AG04449 (cell line): ENCODE data around the gene E2F6.
A peak's percentile ranks its signal among the peaks of the same experiment; 100 is the strongest.

Experiments used
- CTCF ChIA-PET: fragments of 350-600 bp; formaldehyde crosslinking; extraction: SDS; loops from one replicate; lab custom pipeline; 2021; ENCODE audit warnings: antibody characterized with exemption; lab: Yijun Ruan, JAX
- POLR2A ChIA-PET: fragments of 400-600, 350-600 bp; formaldehyde crosslinking; extraction: SDS; loops from one replicate; lab custom pipeline; 2020; ENCODE audit warnings: antibody characterized with exemption, inconsistent platforms; lab: Yijun Ruan, JAX
- DNase-seq: peaks from one replicate; pipeline ENCODE4 v3.0.0-alpha.2; 2010; ENCODE audit warnings: low read depth, low spot score
- H3K4me3 ChIP-seq: 2 replicates; pipeline ENCODE4 v1.5.1; 2011; ENCODE audit warnings: low read depth, mild to moderate bottlenecking, control low read depth, low read length
- CTCF ChIP-seq: IDR thresholded peaks from one replicate; pipeline ENCODE4 v1.5.1; 2011; ENCODE audit warnings: mild to moderate bottlenecking, moderate library complexity, low read length, control low read depth, inconsistent platforms; ENCODE audit not compliant: insufficient read depth; ENCODE audit errors: missing control alignments

Gene E2F6

GRCh38 chr2:11490194-11490593 lies 24.2 kb upstream of the E2F6 start:
- no peak for TF ChIP-seq CTCF
- CTCF ChIA-PET, result interaction anchor here (0.5 to 16.7 kb wide), 5 partner anchors 11 to 341 kb away, joined by 3 to 409 read pairs (median 3); no protein-coding TSS in a partner anchor
- no peak for DNase-seq
- POLR2A ChIA-PET, result no interaction called here
- H3K4me3 ChIP-seq, result no peak overlapping the region

GRCh38 chr2:11488809-11489208 lies 22.8 kb upstream of the E2F6 start:
- no peak overlapping the region for H3K4me3 ChIP-seq
- DNase-seq, result no peak
- TF ChIP-seq CTCF, result no peak
- ChIA-PET CTCF (interaction anchor here (1.5 to 16.7 kb wide), 3 partner anchors 10 to 94 kb away, joined by 3 to 409 read pairs (median 17); no protein-coding TSS in a partner anchor), POLR2A (no interaction called here)

- TF ChIP-seq CTCF, result no peak
- no peak for DNase-seq
- no peak overlapping the region for H3K4me3 ChIP-seq
- ChIA-PET POLR2A (no interaction called here), CTCF (interaction anchor here (2.6 to 16.7 kb wide), 2 partner anchors 9 to 98 kb away, joined by 11 to 409 read pairs; no protein-coding TSS in a partner anchor)
Observed at GRCh38 chr2:11483806-11484617, 18.1 kb upstream of the E2F6 start.

GRCh38 chr2:11482473-11483035 lies 16.6 kb upstream of the E2F6 start:
- POLR2A ChIA-PET, result no interaction called here
- H3K4me3 ChIP-seq, result peak overlapping the region; percentile 52
- CTCF ChIA-PET, result interaction anchor here (16.7 kb wide), 1 partner anchor 100 kb away, joined by 409 read pairs; no protein-coding TSS in a partner anchor
- DNase-seq, result no peak
- no peak for TF ChIP-seq CTCF

GRCh38 chr2:11481789-11482472 lies 16.0 kb upstream of the E2F6 start:
- no peak for DNase-seq
- no peak for TF ChIP-seq CTCF
- ChIA-PET CTCF (interaction anchor here (0.7 to 16.7 kb wide), 3 partner anchors 101 to 349 kb away, joined by 4 to 409 read pairs (median 41); a partner anchor contains a TSS), POLR2A (no interaction called here)
- H3K4me3 ChIP-seq, result no peak overlapping the region
